HCT116 (cell line): Measurements from ENCODE around the gene OR52H1. TPM values are rescaled to one million over a fixed set of nuclear protein-coding genes. Genes with fewer than 3 reads are reported as not detected.

ENCODE experiments used
- ATAC-seq: fragments of 200-7000 bp; cut with Tn5 transposase; 2 replicates; pipeline ENCODE4 v1.9.1; 2020; ENCODE audit warnings: mild to moderate bottlenecking, moderate library complexity
- BruUV-seq: library from RNA; stranded (reverse); fragments of 400-500 nt; replicated peaks from 2 replicates; lab custom pipeline; 2021; lab: Mats Ljungman, UMichigan
- CTCF ChIA-PET: fragments of 300-600 bp; sonication (Branson Sonifier 250); formaldehyde crosslinking; loops from one replicate; lab custom pipeline; 2021; ENCODE audit warnings: antibody characterized with exemption; lab: Charles Lee
- POLR2A ChIA-PET: fragments of 300-600, 350-600 bp; sonication (Branson Sonifier 250); formaldehyde crosslinking; loops from one replicate; lab custom pipeline; 2021; ENCODE audit warnings: antibody characterized with exemption; lab: Charles Lee
- RAD21 ChIA-PET, 2 experiments: fragments of 300-600 bp; sonication (Branson Sonifier 250); formaldehyde crosslinking; loops; one replicate each; lab custom pipeline; 2023; ENCODE audit warnings: low total read pairs in 2 of 2; ENCODE audit not compliant: uncharacterized antibody in 2 of 2, unreplicated experiment in 2 of 2, low non-redundant PET in 1 of 2; lab: Charles Lee
- DNase-seq: peaks from one replicate; pipeline ENCODE4 v3.0.0-alpha.2; 2010; ENCODE audit warnings: low read depth, low spot score
- H2AFZ ChIP-seq: fragments of 200-600 bp; shearing (Covaris generic), sonication (generic); 2 replicates; pipeline ENCODE4 v1.6.1; 2017; ENCODE audit warnings: low read depth, mixed run types, mixed read lengths, antibody characterized with exemption, low read length; ENCODE audit not compliant: poor library complexity, severe bottlenecking
- H3K27ac ChIP-seq: 2 replicates; pipeline ENCODE4 v1.5.1; 2012; ENCODE audit warnings: low read depth, low read length
- H3K27me3 ChIP-seq: fragments of 200-600 bp; sonication (generic); 2 replicates; pipeline ENCODE4 v1.6.1; 2016; ENCODE audit warnings: mixed run types, low read length, mixed read lengths; ENCODE audit not compliant: insufficient read depth
- H3K36me3 ChIP-seq, 2 experiments: fragments of 200-500 bp in 1 of 2; fragments of 200-600 bp in 1 of 2; sonication (Bioruptor generic) in 1 of 2; sonication (generic) in 1 of 2; 2 replicates each; pipeline versions ENCODE4 v1.5.1 to v1.6.1; 2014 to 2016; ENCODE audit warnings: low read length in 2 of 2, inconsistent platforms in 1 of 2, mixed read lengths in 1 of 2, mixed run types in 1 of 2; ENCODE audit not compliant: insufficient read depth in 2 of 2, control insufficient read depth in 1 of 2
- H3K4me1 ChIP-seq, 2 experiments: fragments of 200-600 bp in 1 of 2; sonication (generic) in 1 of 2; 2 replicates each; pipeline versions ENCODE4 v1.5.1 to v1.6.1; 2012 to 2017; ENCODE audit warnings: low read length in 2 of 2, inconsistent platforms in 1 of 2, mild to moderate bottlenecking in 1 of 2, mixed read lengths in 1 of 2, mixed run types in 1 of 2, moderate library complexity in 1 of 2; ENCODE audit not compliant: insufficient read depth in 2 of 2, control insufficient read depth in 1 of 2
- H3K4me2 ChIP-seq: fragments of 200-600 bp; sonication (generic); 2 replicates; pipeline ENCODE4 v1.6.1; 2017; ENCODE audit warnings: mixed run types, low read length, mixed read lengths
- H3K4me3 ChIP-seq, 2 experiments: fragments of 200-600 bp in 1 of 2; sonication (generic) in 1 of 2; replicated peaks in 1 of 2; 2 replicates each; pipeline ENCODE4 v1.5.1; 2011 to 2016; ENCODE audit warnings: low read length in 2 of 2, control low read depth in 1 of 2, low read depth in 1 of 2, mild to moderate bottlenecking in 1 of 2, mixed read lengths in 1 of 2, mixed run types in 1 of 2
- H3K79me2 ChIP-seq: fragments of 200-600 bp; sonication (generic); 2 replicates; pipeline ENCODE4 v1.6.1; 2017; ENCODE audit warnings: mild to moderate bottlenecking, mixed run types, low read length, moderate library complexity, mixed read lengths; ENCODE audit not compliant: insufficient read depth
- H3K9ac ChIP-seq: fragments of 200-600 bp; sonication (generic); 2 replicates; pipeline ENCODE4 v1.6.1; 2016; ENCODE audit warnings: low read length, mixed read lengths
- H3K9me2 ChIP-seq: fragments of 200-600 bp; sonication (generic), shearing (Covaris generic); 2 replicates; pipeline ENCODE4 v1.6.1; 2017; ENCODE audit warnings: mixed run types, mild to moderate bottlenecking, moderate library complexity; ENCODE audit not compliant: insufficient read depth
- H3K9me3 ChIP-seq, 2 experiments: fragments of 200-500 bp in 1 of 2; fragments of 200-600 bp in 1 of 2; sonication (Bioruptor generic) in 1 of 2; sonication (generic) in 1 of 2; 2 replicates each; pipeline ENCODE4 v1.6.1; 2014 to 2017; ENCODE audit warnings: low read length in 2 of 2, mixed read lengths in 2 of 2, inconsistent platforms in 1 of 2, low read depth in 1 of 2, mild to moderate bottlenecking in 1 of 2, mixed run types in 1 of 2, moderate library complexity in 1 of 2; ENCODE audit not compliant: control insufficient read depth in 1 of 2, insufficient read depth in 1 of 2
- H4K20me1 ChIP-seq: fragments of 200-600 bp; sonication (generic), shearing (Covaris generic); 2 replicates; pipeline ENCODE4 v1.6.1; 2017; ENCODE audit warnings: mixed run types, mild to moderate bottlenecking, moderate library complexity; ENCODE audit not compliant: insufficient read depth
- CBX3 ChIP-seq: IDR thresholded peaks from 2 replicates; pipeline ENCODE4 v1.6.1; 2012; ENCODE audit warnings: low read depth
- CEBPB ChIP-seq: IDR thresholded peaks from 2 replicates; pipeline ENCODE4 v1.6.1; 2012; ENCODE audit warnings: low read depth
- CTCF ChIP-seq, 3 experiments: fragments of 200-600 bp in 1 of 3; sonication (generic) in 1 of 3; IDR thresholded peaks in 2 of 3; conservative IDR thresholded peaks in 1 of 3; 2 replicates each; pipeline ENCODE4 v1.5.1; 2012 to 2017; ENCODE audit warnings: low read depth in 2 of 3, low read length in 2 of 3, antibody characterized with exemption in 1 of 3, borderline replicate concordance in 1 of 3, control low read depth in 1 of 3, mild to moderate bottlenecking in 1 of 3, mixed read lengths in 1 of 3, mixed run types in 1 of 3, moderate library complexity in 1 of 3; ENCODE audit not compliant: insufficient read depth in 1 of 3
- EGR1 ChIP-seq: IDR thresholded peaks from 2 replicates; pipeline ENCODE4 v1.6.1; 2012; ENCODE audit warnings: low read depth
- ELF1 ChIP-seq: IDR thresholded peaks from 2 replicates; pipeline ENCODE4 v1.6.1; 2012; ENCODE audit warnings: low read depth, borderline replicate concordance
- FOSL1 ChIP-seq: IDR thresholded peaks from 2 replicates; pipeline ENCODE4 v1.6.1; 2012; ENCODE audit warnings: low read depth
- JUND ChIP-seq: IDR thresholded peaks from 2 replicates; pipeline ENCODE4 v1.6.1; 2012
- POLR2A ChIP-seq: IDR thresholded peaks from 2 replicates; pipeline ENCODE4 v1.7.0; 2011; ENCODE audit warnings: borderline replicate concordance; ENCODE audit not compliant: insufficient read depth, insufficient read length; ENCODE audit errors: extremely low read depth
- POLR2AphosphoS5 ChIP-seq: IDR thresholded peaks from 2 replicates; pipeline ENCODE4 v1.6.1; 2011; ENCODE audit warnings: mild to moderate bottlenecking, low read depth, low read length, moderate library complexity
- RAD21 ChIP-seq: IDR thresholded peaks from 2 replicates; pipeline ENCODE4 v1.6.1; 2012; ENCODE audit warnings: low read depth, mild to moderate bottlenecking
- SIN3A ChIP-seq: IDR thresholded peaks from 2 replicates; pipeline ENCODE4 v1.6.1; 2012; ENCODE audit warnings: low read depth
- SP1 ChIP-seq: IDR thresholded peaks from 2 replicates; pipeline ENCODE4 v1.6.1; 2012; ENCODE audit warnings: low read depth
- SRF ChIP-seq: IDR thresholded peaks from 2 replicates; pipeline ENCODE4 v1.6.1; 2012; ENCODE audit warnings: low read depth
- YY1 ChIP-seq: IDR thresholded peaks from 2 replicates; pipeline ENCODE4 v1.6.1; 2011; ENCODE audit warnings: low read length, low read depth, moderate library complexity, mild to moderate bottlenecking; ENCODE audit not compliant: insufficient replicate concordance; ENCODE audit errors: extremely low read depth
- ZNF274 ChIP-seq: fragments of 200-500 bp; sonication (Bioruptor generic); IDR thresholded peaks from 2 replicates; pipeline ENCODE4 v1.6.1; 2014; ENCODE audit warnings: mild to moderate bottlenecking, low read depth, low read length, inconsistent platforms
- intact Hi-C: fragments of 100-400 bp; cut with micrococcal nuclease; formaldehyde crosslinking; loops from 2 replicates; pipeline ENCODE4 v1.10.0; 2022
- total RNA-seq: library from RNA; stranded (reverse); gene quantifications from one replicate; pipeline ENCODE4 v1.2.1, GENCODE V29; 2021; ENCODE audit not compliant: unreplicated experiment

The OR52H1 gene
- total RNA-seq, 1 experiment from 2014 or later, result not detected

- no peak for TF ChIP-seq CBX3
- no peak for TF ChIP-seq SIN3A
- TF ChIP-seq CTCF (IDR thresholded peaks at IDR 0.05 in 2 of 3, conservative IDR thresholded peaks at IDR 0.05 in 1 of 3; ENCODE audit: borderline replicate concordance in 1 of 3, insufficient read depth in 1 of 3, low read depth in 2 of 3, low read length in 2 of 3), result no peak
- no peak for TF ChIP-seq ZNF274
- no peak for TF ChIP-seq POLR2AphosphoS5
- TF ChIP-seq SP1, result no peak
- no peak for TF ChIP-seq SRF
- TF ChIP-seq ELF1, result no peak
- TF ChIP-seq CEBPB, result no peak
- TF ChIP-seq JUND, result no peak
- no peak for TF ChIP-seq RAD21
- TF ChIP-seq EGR1, result no peak
- no peak for TF ChIP-seq FOSL1
- TF ChIP-seq YY1, result no peak
- no peak for TF ChIP-seq POLR2A
- POLR2A ChIA-PET, result no interaction called here
- Histone ChIP-seq H3K4me1 (peaks cover 3 to 13% of the 10 kb centered on the region in 2 experiments), H3K9me2 (no peaks in the 10 kb centered on the region), H3K27me3 (no peaks in the 10 kb centered on the region), H3K79me2 (no peaks in the 10 kb centered on the region), H3K36me3 (no peaks in the 10 kb centered on the region), H3K27ac (no peak overlapping the region), H3K4me3 (no peak overlapping the region), H3K9ac (no peak overlapping the region), H3K9me3 (no peaks in the 10 kb centered on the region), H4K20me1 (no peaks in the 10 kb centered on the region), H3K4me2 (no peak overlapping the region), H2AFZ (no peak overlapping the region)
- RAD21 ChIA-PET, result no interaction called here
- CTCF ChIA-PET, result no interaction called here
- intact Hi-C loops, result no loop called here
- BruUV-seq, result no TSS peak
- DNase-seq (no peak), ATAC-seq (no peak)
Observed at GRCh38 chr11:5546457-5546856, 1.9 kb downstream of the OR52H1 start.
